B cell (primary cell): ENCODE data around the gene BCL2.

ENCODE experiments used
- CTCF ChIP-seq: fragments of 200-600 bp; IDR thresholded peaks from one replicate; pipeline ENCODE4 v1.8.0; 2022; ENCODE audit warnings: antibody characterized with exemption, mild to moderate bottlenecking
- EZH2 ChIP-seq: IDR thresholded peaks from 2 replicates; pipeline ENCODE4 v1.6.1; 2012; ENCODE audit warnings: borderline replicate concordance, low read depth, mild to moderate bottlenecking, moderate library complexity, low read length; ENCODE audit not compliant: insufficient read depth, poor library complexity, severe bottlenecking

GRCh38 chr18:63177259-63177658 is 142.3 kb downstream of the BCL2 start:
- no peak for TF ChIP-seq EZH2
- no peak for TF ChIP-seq CTCF
